Psoas muscle (tissue), 8 donors: ENCODE results near the gene MCM5. TPM values are rescaled to one million over a fixed set of nuclear protein-coding genes. Genes with fewer than 3 reads are reported as not detected.

Experiments used
- ATAC-seq, 4 donors: fragments of 200-7000 bp; cut with Tn5 transposase; one replicate each; pipeline ENCODE4 v1.9.1; 2020; ENCODE audit warnings: moderate library complexity in 3 of 4, mild to moderate bottlenecking in 2 of 4
- DNase-seq, 2 donors: peaks; one replicate each; pipeline ENCODE4 v3.0.0-alpha.2; 2020
- H3K27ac ChIP-seq: fragments of 200-600 bp; one replicate; pipeline ENCODE4 v1.8.0; 2022
- H3K27me3 ChIP-seq, 3 donors: fragments of 200-600 bp in 1 of 3; one replicate each; pipeline versions ENCODE4 v1.6.1 to v1.8.0; 2013 to 2022; ENCODE audit warnings: low read length in 2 of 3, mild to moderate bottlenecking in 2 of 3, moderate library complexity in 1 of 3; ENCODE audit not compliant: insufficient read depth in 3 of 3
- H3K36me3 ChIP-seq, 2 donors: fragments of 200-600 bp in 1 of 2; one replicate each; pipeline versions ENCODE4 v1.6.1 to v1.8.0; 2013 to 2022; ENCODE audit warnings: low read depth in 1 of 2, mild to moderate bottlenecking in 1 of 2, moderate library complexity in 1 of 2; ENCODE audit not compliant: insufficient read depth in 1 of 2
- H3K4me1 ChIP-seq: fragments of 200-600 bp; one replicate; pipeline ENCODE4 v1.8.0; 2022
- H3K4me3 ChIP-seq: fragments of 200-600 bp; one replicate; pipeline ENCODE4 v1.8.0; 2022; ENCODE audit warnings: mild to moderate bottlenecking
- H3K9me3 ChIP-seq: fragments of 200-600 bp; one replicate; pipeline ENCODE4 v1.8.0; 2022
- CTCF ChIP-seq: fragments of 200-600 bp; IDR thresholded peaks from one replicate; pipeline ENCODE4 v1.8.0; 2022; ENCODE audit warnings: antibody characterized with exemption
- WGBS, 3 donors: extraction: QIAGEN DNeasy Blood & Tissue Kit; methylation state at CpG; one replicate each; pipeline versions ENCODE4 v1.1.6 to v1.1.7; 2013; 5-methylcytosine and 5-hydroxymethylcytosine counted together
- intact Hi-C, 2 donors: fragments of 100-400 bp; cut with DNase I; formaldehyde crosslinking; loops; one replicate each; pipeline versions ENCODE4 v1.11.0 to v1.14.2; 2022
- polyA plus RNA-seq, 3 donors: library from polyadenylated mRNA; stranded (reverse); fragments of 200-250 nt; gene quantifications; one replicate each; pipeline ENCODE4 v1.2.3, GENCODE V29; 2013
- total RNA-seq, 4 donors: library from RNA; stranded (reverse); fragmentation: NEBNext Ultra II Directional in 2 of 4; extraction: Animal tissue kit (Norgen Biotek cat#: 25700) in 2 of 4; gene quantifications; one replicate each; pipeline versions ENCODE4 v1.2.1 to v1.2.4, GENCODE V29; 2021 to 2023
- donor health status: healthy with polysubstance abuse.
- donor health status: DM: no; HTN: no; CAD: no; lungs with moderate emphysema.
- donor health status: Bipolar disorder and iron deficiency.
- donor health status: healthy.
- donor health status: DM: yes; HTN: yes; CAD: no.
- donor health status: DM: no; HTN: no; CAD: no.
- donor health status: DM: no; HTN: no; CAD: no.
- donor health status: DM: yes; HTN: yes; CAD: no.

MCM5 gene
- total and polyA plus RNA-seq, 7 donors, result 6.4 to 13.6 (median 9.1) TPM

GRCh38 chr22:35454416-35455054 lies 54.6 kb downstream of the MCM5 start:
- Histone ChIP-seq H3K4me1 (no peaks in the 10 kb centered on the region), H3K36me3 (no peaks in the 10 kb centered on the region), H3K27me3 (no peaks in the 10 kb centered on the region), H3K9me3 (no peaks in the 10 kb centered on the region), H3K27ac (no peak overlapping the region), H3K4me3 (no peak overlapping the region)
- no peak for DNase-seq
- WGBS, 3 donors, result 33 to 50% (median 35%) methylated on average over 9 of the region's 9 CpGs
- ATAC-seq, result peak in 3 of 4 donors; percentile 42 to 79 (median 74)
- peak; percentile 19 for TF ChIP-seq CTCF
- intact Hi-C loops, result no loop called here

DNA sequence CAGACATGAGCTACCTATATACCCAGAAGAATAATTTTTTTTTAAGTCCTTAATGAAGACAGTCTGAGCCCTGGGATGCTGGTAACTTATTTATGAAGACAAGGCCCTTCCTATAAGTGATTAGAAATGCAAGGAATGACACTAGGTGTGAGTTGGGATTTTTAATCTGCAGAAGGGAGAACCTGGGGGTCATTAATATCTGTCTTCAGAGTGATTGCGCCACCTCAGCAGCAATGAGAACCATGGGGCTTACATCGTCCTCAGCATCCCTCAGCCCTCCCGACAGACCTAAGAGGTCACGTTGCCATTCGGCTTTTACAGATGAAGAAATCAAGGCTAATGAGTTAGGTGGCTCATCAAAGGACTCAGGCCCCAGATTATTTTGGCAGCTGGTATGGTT lies 55.6 kb downstream of the MCM5 start:
- Histone ChIP-seq H3K36me3 (no peaks in the 10 kb centered on the region), H3K27ac (no peak overlapping the region), H3K9me3 (no peaks in the 10 kb centered on the region), H3K4me3 (no peak overlapping the region), H3K4me1 (no peaks in the 10 kb centered on the region), H3K27me3 (no peaks in the 10 kb centered on the region)
- intact Hi-C loops, result no loop called here
- no peak for DNase-seq
- 87 to 91% (median 89%) methylated on average over 5 of the region's 5 CpGs for WGBS, 3 donors
- ATAC-seq, result no peak
- TF ChIP-seq CTCF, result no peak

- Histone ChIP-seq H3K27ac (no peak overlapping the region), H3K4me3 (no peak overlapping the region), H3K36me3 (no peaks in the 10 kb centered on the region), H3K4me1 (no peaks in the 10 kb centered on the region), H3K9me3 (no peaks in the 10 kb centered on the region), H3K27me3 (no peaks in the 10 kb centered on the region)
- no peak for TF ChIP-seq CTCF
- DNase-seq (no peak), ATAC-seq (no peak)
- WGBS, 3 donors, result 85 to 95% (median 85%) methylated on average over 9 to 10 of the region's 10 CpGs
- intact Hi-C loops, result no loop called here
These were observed 56.8 kb downstream of the MCM5 start for GRCh38 chr22:35456757-35457156.

- Histone ChIP-seq H3K4me3 (no peak overlapping the region), H3K9me3 (no peaks in the 10 kb centered on the region), H3K27ac (no peak overlapping the region), H3K27me3 (no peaks in the 10 kb centered on the region), H3K36me3 (no peaks in the 10 kb centered on the region), H3K4me1 (no peaks in the 10 kb centered on the region)
- TF ChIP-seq CTCF, result no peak
- ATAC-seq (no peak), DNase-seq (no peak)
- intact Hi-C loops, result no loop called here
- WGBS, 3 donors, result 82 to 86% (median 86%) methylated on average over 9 of the region's 9 CpGs
These were observed 58.0 kb downstream of the MCM5 start for GRCh38 chr22:35457729-35458546.
